ENCODE results near the gene STOML3.

Gene STOML3

GRCh38 chr13:38947054-38947453 lies 43.6 kb downstream of the STOML3 start:
- Histone ChIP-seq H3K27me3 (replicated peaks; ENCODE audit: insufficient read depth, low read length) (no peaks in the 10 kb centered on the region), H3K36me3 (replicated peaks; ENCODE audit: insufficient read depth, low read length) (no peaks in the 10 kb centered on the region), H3K9me2 (replicated peaks; ENCODE audit: insufficient read depth, low read length) (no peaks in the 10 kb centered on the region), H3K79me2 (ENCODE audit: low read length) (no peaks in the 10 kb centered on the region), H3K4me2 (ENCODE audit: low read depth, low read length) (no peak overlapping the region), H3K4me3 (ENCODE audit: low read length) (no peak overlapping the region), H2AFZ (ENCODE audit: low read length) (no peak overlapping the region), H4K20me1 (ENCODE audit: insufficient read depth, low read length) (no peaks in the 10 kb centered on the region), H3F3A (ENCODE audit: insufficient read depth, low read length) (no peaks in the 10 kb centered on the region), H3K9me3 (replicated peaks; ENCODE audit: insufficient read depth, low read length) (no peaks in the 10 kb centered on the region), H3K4me1 (ENCODE audit: low read length) (no peaks in the 10 kb centered on the region), H3K9ac (ENCODE audit: low read length) (no peak overlapping the region), H3K27ac (ENCODE audit: low read length) (no peak overlapping the region)
- DNase-seq = no peak
- no peak for TF ChIP-seq EZH2 (optimal IDR thresholded peaks at IDR 0.05; ENCODE audit: low read depth, low read length)
- TF ChIP-seq CTCF (IDR thresholded peaks at IDR 0.05; ENCODE audit: low read length) = no peak
- TF ChIP-seq EZH2phosphoT487 (IDR thresholded peaks at IDR 0.05; ENCODE audit: low read length) = no peak

GRCh38 chr13:38944219-38944618 lies 46.4 kb downstream of the STOML3 start:
- no peaks in the 10 kb centered on the region for H4K20me1 ChIP-seq (ENCODE audit: insufficient read depth, low read length)
- TF ChIP-seq CTCF (IDR thresholded peaks at IDR 0.05; ENCODE audit: low read length) (no peak), EZH2phosphoT487 (IDR thresholded peaks at IDR 0.05; ENCODE audit: low read length) (no peak)
- no peaks in the 10 kb centered on the region for H3F3A ChIP-seq (ENCODE audit: insufficient read depth, low read length)
- H3K36me3 ChIP-seq (replicated peaks; ENCODE audit: insufficient read depth, low read length) = no peaks in the 10 kb centered on the region
- no peaks in the 10 kb centered on the region for H3K4me1 ChIP-seq (ENCODE audit: low read length)
- no peak overlapping the region for H3K4me2 ChIP-seq (ENCODE audit: low read depth, low read length)
- no peak overlapping the region for H3K4me3 ChIP-seq (ENCODE audit: low read length)
- H3K27me3 ChIP-seq (replicated peaks; ENCODE audit: insufficient read depth, low read length) = no peaks in the 10 kb centered on the region
- DNase-seq = no peak
- no peak overlapping the region for H2AFZ ChIP-seq (ENCODE audit: low read length)
- no peak overlapping the region for H3K9ac ChIP-seq (ENCODE audit: low read length)
- no peaks in the 10 kb centered on the region for H3K9me2 ChIP-seq (replicated peaks; ENCODE audit: insufficient read depth, low read length)
- no peaks in the 10 kb centered on the region for H3K79me2 ChIP-seq (ENCODE audit: low read length)
- H3K27ac ChIP-seq (ENCODE audit: low read length) = no peak overlapping the region
- H3K9me3 ChIP-seq (replicated peaks; ENCODE audit: insufficient read depth, low read length) = no peaks in the 10 kb centered on the region

DNA sequence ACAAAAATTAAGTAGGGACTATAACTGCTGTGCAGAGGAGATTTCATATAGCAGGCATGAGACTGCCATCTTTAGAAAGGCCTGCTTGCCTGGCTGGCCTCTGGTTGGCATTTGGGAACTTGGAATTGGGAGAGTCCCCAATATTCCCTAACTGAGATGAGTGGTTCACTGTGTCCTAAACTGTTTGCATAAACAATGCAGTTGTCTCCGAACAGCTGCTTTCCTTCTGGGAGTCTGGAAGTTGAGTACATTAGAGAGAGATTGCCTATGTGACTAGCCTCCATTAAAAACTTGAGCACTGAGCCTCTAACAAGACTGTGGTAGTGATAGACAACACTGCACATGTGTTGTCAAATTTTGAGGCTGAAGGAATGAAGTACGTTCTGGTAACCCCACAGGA lies 47.4 kb downstream of the STOML3 start:
- Histone ChIP-seq H3K9me3 (replicated peaks; ENCODE audit: insufficient read depth, low read length) (no peaks in the 10 kb centered on the region), H3K4me2 (ENCODE audit: low read depth, low read length) (no peak overlapping the region), H3K4me1 (ENCODE audit: low read length) (no peaks in the 10 kb centered on the region), H3K4me3 (ENCODE audit: low read length) (no peak overlapping the region), H3K9ac (ENCODE audit: low read length) (no peak overlapping the region), H2AFZ (ENCODE audit: low read length) (no peak overlapping the region), H3K79me2 (ENCODE audit: low read length) (no peaks in the 10 kb centered on the region), H4K20me1 (ENCODE audit: insufficient read depth, low read length) (no peaks in the 10 kb centered on the region), H3F3A (ENCODE audit: insufficient read depth, low read length) (no peaks in the 10 kb centered on the region), H3K9me2 (replicated peaks; ENCODE audit: insufficient read depth, low read length) (no peaks in the 10 kb centered on the region), H3K36me3 (replicated peaks; ENCODE audit: insufficient read depth, low read length) (no peaks in the 10 kb centered on the region), H3K27me3 (replicated peaks; ENCODE audit: insufficient read depth, low read length) (no peaks in the 10 kb centered on the region), H3K27ac (ENCODE audit: low read length) (no peak overlapping the region)
- TF ChIP-seq EZH2phosphoT487 (IDR thresholded peaks at IDR 0.05; ENCODE audit: low read length) = no peak
- TF ChIP-seq EZH2 (optimal IDR thresholded peaks at IDR 0.05; ENCODE audit: low read depth, low read length) = no peak
- TF ChIP-seq CTCF (IDR thresholded peaks at IDR 0.05; ENCODE audit: low read length) = no peak
- no peak for DNase-seq

All from MM.1S (cell line).